NCI-H2227 treated with DMSO at 0.1 percent for 48 hours (cell line): ENCODE measurements around the gene LRRC8C.

Experiments used
- DNase-seq: peaks from one replicate; lab custom pipeline; 2025; lab: John Stamatoyannopoulos, UW

LRRC8C gene

GRCh38 chr1:89763649-89763986 lies 130.7 kb downstream of the LRRC8C start:
- DNase-seq, result no peak

GRCh38 chr1:89765774-89766173 lies 132.9 kb downstream of the LRRC8C start:
- DNase-seq, result no peak

GRCh38 chr1:89767618-89768017 lies 134.7 kb downstream of the LRRC8C start:
- no peak for DNase-seq
